ENCODE results near the gene VKORC1L1.
"Not testable (repeated sequence)": the region's sequence is repeated elsewhere in the genome, so short reads cannot be mapped to it uniquely, and the experiment has no call there.

VKORC1L1 gene

GRCh38 chr7:65872776-65873581, at the start of gene VKORC1L1:
Gene VKORC1L1, plus strand, starts transcription at chr7:65873074. Its CDS starts 298 bp downstream, at chr7:65873372.
- no peak for FAIRE-seq

- no peak for FAIRE-seq
These were observed 45.5 kb upstream of the VKORC1L1 start for GRCh38 chr7:65827366-65827765.

DNA sequence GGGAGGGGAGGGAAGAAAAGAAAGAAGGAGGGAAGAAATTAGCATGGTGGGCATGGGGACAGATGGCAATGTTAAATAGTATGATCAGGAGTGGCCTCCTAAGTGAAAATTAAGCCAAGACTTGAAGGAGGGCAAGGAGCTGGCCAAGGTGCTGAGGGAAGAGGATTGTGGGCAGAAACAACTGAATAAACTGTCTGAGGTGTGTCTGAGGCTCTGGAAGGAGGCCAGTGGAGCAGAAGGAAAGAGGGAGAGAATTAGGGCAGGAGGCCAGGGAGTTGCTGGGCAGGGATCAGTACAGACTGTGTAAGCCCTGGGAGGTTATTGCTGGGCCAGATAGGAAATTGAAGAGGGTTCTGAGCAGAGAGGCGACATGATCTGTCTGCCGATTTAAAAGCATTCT, 40.6 kb upstream of the VKORC1L1 start:
- FAIRE-seq: no peak

- FAIRE-seq: not testable (repeated sequence)
These were observed 36.2 kb upstream of the VKORC1L1 start for GRCh38 chr7:65836684-65837083.

DNA sequence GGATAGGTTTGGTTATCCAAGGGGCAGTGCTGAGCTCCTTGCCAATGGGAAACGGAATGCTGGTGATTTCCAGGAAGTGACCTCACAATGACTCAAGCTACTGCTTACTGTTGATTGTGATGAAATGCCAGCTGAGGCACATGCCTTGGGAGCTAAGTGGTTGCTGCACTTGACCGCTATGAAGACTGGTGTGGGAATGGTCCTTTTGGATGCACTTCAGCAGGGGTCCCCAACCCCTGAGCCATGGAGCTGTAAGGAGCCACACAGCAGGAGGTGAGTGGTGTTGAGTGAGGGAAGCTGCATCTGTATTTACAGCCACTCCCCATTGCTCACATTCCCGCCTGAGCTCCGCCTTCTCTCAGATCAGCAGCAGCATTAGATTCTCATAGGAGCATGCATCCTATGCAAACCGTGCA, 35.3 kb upstream of the VKORC1L1 start:
- FAIRE-seq: not testable (repeated sequence)

GRCh38 chr7:65839846-65840245, 33.0 kb upstream of the VKORC1L1 start:
- no peak for FAIRE-seq

DNA sequence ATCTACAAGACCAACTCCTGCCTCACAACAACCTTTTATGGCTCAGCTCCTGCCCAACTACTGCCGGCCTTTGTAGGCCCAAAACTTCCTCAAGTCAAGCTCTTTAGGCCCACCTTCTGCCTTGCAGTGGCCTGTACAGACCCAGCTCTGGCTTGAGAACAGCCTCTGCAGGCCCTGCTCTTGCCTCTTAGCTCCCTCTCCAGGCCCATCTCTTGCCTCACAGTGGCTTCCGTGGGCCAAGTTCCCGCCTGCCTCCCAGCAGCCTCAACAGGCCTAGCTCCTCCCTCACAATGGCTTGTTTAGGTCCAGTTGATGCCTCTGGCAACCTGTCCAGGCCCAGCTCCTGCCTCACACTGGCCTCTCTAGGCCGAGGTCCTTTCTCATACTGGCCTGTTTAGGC, 32.4 kb upstream of the VKORC1L1 start:
- FAIRE-seq: no peak

DNA sequence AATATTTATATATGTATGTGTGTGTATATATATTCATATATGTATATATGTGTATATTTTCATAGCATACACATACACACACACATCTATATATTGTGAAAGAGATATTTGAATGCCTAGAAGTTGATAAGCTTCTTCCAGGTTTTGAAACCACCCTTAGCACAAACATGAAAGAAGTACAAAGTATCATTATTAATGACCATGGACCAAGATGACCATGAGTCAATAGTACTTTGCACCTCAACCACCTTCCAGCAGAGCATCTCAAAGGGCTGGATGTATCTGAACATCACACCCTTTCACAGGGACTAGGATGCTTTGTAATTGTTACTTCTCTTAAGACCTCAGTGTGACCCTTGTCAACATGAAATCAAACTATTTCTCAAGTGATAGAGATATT, 29.3 kb upstream of the VKORC1L1 start:
- FAIRE-seq: not testable (repeated sequence)

DNA sequence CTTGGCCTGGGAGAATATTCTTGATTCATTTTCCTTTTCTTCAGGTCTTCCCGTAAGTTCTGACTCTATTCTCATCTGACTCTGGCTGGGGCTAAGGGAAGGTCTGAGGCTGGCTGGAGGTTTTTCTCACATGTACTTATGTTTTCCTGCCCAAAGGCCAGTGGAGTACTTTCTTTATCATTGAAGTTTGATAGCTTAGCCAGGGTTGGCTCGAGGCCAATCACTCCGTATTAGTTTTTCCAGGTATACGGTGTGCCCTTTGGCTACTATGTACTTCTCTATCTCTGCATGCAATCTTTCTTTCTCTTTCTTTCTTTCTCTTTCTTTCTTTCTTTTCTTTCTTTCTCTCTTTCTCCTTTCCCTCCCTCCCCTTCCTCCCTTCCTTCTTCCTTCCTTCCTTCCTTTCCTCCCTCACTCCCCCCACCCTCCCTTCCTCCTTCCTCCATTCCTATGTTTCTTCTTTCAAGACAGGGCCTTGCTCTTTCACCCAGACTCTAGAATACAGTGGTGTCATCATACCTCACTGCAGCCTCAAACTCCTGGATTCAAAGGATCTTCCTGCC, 26.8 kb upstream of the VKORC1L1 start:
- no peak for FAIRE-seq

DNA sequence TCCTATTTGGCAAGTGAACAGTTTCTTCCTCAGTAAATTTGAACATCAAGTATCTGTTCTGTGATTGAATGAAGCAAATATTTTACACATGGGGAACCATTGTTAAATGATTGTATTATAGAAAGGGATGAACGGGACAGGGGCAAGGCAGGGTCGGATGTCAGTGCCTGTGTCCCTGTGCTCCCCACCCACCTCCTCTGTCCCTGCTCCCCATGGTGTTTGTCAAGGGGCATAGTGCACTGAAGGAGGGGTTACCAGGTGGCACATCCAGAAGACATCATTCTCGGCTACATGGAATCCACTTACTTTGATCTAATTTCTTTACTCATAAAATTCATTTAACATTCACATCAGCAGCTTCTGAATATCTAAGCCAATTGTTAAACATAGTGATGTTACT, 19.4 kb upstream of the VKORC1L1 start:
- FAIRE-seq: not testable (repeated sequence)

- FAIRE-seq: not testable (repeated sequence)
These were observed 19.0 kb upstream of the VKORC1L1 start for GRCh38 chr7:65853892-65854291.

DNA sequence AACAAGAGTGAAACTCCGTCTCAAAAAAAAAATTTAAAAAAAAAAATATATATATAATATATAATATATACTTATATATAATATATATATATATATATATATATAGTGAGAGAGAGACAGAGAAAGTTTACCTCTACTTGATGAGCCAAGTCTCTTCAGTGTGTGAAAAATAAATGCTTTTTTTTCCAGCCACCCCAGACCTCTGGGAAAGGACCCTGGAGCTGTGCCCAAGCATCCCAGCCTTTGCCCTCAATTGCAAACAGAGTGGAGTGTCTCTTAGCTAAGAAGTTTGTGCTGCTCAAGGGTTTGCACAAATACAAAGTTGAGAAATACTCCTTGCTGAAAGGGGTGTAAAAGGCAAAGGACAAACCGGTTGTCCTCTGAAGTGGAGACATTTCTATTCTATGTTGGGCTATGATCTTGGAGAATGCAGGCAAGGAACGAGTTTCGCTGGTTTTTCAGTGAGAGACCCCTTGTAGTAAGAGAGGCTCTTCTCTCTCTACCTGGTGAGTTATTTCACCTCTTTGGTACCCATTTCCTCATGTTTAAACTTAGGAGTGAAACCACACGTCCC, 15.5 kb upstream of the VKORC1L1 start:
- FAIRE-seq: not testable (repeated sequence)

DNA sequence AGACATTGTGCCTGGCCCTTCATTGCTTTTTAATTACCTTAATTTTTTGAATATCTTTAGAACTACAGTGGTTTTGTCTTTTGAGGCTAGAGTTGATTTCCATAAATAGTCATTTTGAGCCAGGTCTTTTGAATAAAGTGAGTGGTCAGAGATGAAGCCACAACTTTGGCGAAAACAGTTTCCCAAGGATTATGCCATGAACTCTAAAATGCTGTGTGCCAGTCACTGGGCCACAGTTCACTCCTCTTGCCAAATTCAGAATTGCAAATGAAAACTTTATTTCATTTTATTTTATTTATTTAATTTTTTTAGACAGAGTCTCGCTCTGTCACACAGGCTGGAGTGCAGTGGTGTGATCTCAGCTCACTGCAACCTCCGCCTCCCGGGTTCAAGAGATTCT, 14.2 kb upstream of the VKORC1L1 start:
- FAIRE-seq: not testable (repeated sequence)

- not testable (repeated sequence) for FAIRE-seq
These were observed 6.6 kb upstream of the VKORC1L1 start for GRCh38 chr7:65866244-65866643.

- FAIRE-seq: not testable (repeated sequence)
These were observed 5.2 kb upstream of the VKORC1L1 start for GRCh38 chr7:65867681-65868080.

- not testable (repeated sequence) for FAIRE-seq
These were observed 3.6 kb upstream of the VKORC1L1 start for GRCh38 chr7:65869312-65869711.

GRCh38 chr7:65871451-65871850, 1.4 kb upstream of the VKORC1L1 start:
- FAIRE-seq: not testable (repeated sequence)

- FAIRE-seq: not testable (repeated sequence)
These were observed 814 bp downstream of the VKORC1L1 start for GRCh38 chr7:65873582-65874193.

DNA sequence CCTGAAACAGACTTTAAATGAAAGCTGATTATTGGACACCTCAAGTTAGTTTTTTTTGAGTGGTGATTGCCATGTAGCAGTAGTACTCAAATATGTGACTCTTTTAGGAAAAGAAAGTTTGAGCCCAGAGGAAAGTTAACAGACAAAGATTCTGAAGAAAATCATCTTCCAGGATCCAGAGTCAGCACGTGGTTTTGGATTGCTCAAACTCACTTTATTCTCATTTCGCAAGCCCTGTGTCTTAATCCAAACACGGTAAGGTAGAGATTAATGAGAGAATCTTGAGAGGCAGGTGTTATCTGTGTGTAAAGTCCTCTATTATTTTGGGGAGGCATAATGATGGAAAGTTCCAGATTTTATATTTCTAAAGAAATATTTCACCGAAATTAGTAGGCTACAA, 2.8 kb downstream of the VKORC1L1 start:
- not testable (repeated sequence) for FAIRE-seq

- not testable (repeated sequence) for FAIRE-seq
These were observed 6.6 kb downstream of the VKORC1L1 start for GRCh38 chr7:65879292-65880153.

- FAIRE-seq: not testable (repeated sequence)
These were observed 7.4 kb downstream of the VKORC1L1 start for GRCh38 chr7:65880242-65880641.

DNA sequence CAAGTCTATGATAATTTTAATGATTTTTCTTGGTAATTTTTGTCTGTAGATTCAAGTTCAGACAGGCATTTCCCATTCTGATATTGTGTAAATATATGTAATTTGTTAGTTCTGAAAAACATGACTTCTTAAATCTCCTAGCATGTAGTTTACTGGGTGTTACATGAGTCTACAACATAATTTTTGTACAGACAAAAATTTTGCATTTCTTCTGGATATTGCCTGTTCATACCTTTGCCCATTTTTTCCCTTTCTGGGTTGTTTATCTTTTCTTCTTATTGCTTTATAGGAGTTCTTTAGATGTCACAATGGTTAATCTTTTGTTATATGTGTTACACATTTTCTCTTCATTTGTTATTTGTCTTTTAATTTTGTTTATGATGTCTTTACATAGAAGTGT, 12.1 kb downstream of the VKORC1L1 start:
- not testable (repeated sequence) for FAIRE-seq
